ENCODE results near the gene STEAP3.

Gene STEAP3

DNA sequence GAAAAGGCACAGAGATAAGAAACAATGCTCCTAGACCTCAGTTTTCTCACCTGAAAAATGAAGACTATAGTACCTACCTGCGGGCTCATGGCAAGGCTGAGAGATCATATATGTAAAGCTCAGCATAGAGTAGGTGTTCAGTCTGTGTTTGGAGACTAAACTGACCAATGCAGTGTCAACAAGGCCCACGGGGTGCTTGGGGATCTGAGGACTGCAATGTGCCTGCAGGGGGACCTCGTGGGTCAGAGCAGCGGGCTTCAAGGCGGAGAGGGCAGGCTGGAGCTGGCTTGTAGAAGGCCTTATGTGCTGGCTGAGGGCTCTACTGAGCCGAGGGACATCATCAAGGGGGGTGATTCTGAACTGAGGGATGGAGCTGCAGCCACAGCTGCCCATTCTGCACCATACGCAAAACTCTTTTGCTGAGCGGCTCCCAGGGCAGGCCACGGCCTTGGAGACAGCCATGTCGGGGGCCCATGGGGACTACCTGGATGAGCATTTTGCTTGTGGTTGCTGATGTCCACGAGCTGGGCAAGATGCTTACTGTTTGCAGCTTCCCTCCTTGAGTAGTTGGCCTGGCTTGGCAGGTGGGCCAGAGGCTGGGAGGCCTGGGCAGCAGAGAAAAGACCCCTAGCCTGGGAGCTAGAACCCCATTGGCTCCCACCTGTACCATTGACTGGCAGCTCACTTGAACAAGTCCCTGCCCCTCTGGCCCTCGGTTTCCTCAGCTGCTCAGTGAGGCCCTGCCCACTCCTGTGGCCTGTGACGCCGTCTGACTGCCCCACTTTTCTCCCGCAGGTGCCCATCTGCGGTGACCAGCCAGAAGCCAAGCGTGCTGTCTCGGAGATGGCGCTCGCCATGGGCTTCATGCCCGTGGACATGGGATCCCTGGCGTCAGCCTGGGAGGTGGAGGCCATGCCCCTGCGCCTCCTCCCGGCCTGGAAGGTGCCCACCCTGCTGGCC lies 23.5 kb downstream of the STEAP3 start:
- DNase-seq (ENCODE audit: low read depth), result no peak

DNA sequence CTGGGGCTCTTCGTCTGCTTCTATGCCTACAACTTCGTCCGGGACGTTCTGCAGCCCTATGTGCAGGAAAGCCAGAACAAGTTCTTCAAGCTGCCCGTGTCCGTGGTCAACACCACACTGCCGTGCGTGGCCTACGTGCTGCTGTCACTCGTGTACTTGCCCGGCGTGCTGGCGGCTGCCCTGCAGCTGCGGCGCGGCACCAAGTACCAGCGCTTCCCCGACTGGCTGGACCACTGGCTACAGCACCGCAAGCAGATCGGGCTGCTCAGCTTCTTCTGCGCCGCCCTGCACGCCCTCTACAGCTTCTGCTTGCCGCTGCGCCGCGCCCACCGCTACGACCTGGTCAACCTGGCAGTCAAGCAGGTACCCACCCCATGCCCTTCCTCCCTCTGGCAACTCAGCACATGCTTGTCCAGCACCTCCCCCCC lies 24.2 kb downstream of the STEAP3 start:
- DNase-seq (ENCODE audit: low read depth), result no peak

DNA sequence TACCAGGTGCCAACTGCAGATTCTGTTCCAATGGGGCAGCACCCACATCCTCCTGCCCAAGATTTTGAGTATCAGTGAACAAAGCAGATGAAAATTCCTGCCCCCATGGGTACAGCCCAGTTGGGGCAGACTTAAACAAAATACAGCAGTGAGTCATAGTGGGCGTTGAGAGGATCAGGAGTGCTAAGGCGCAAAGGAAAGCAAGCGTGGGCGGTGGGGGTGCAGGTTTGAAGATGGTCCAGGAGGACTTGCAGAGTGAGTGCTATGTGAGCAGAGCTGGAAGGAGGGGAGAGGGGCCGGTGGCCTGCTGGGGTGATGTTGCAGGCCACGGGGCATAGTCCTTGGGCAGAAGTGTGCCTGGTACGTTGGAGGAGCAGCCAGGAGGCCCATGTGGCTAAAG lies 24.7 kb downstream of the STEAP3 start:
- DNase-seq (ENCODE audit: low read depth), result no peak

DNA sequence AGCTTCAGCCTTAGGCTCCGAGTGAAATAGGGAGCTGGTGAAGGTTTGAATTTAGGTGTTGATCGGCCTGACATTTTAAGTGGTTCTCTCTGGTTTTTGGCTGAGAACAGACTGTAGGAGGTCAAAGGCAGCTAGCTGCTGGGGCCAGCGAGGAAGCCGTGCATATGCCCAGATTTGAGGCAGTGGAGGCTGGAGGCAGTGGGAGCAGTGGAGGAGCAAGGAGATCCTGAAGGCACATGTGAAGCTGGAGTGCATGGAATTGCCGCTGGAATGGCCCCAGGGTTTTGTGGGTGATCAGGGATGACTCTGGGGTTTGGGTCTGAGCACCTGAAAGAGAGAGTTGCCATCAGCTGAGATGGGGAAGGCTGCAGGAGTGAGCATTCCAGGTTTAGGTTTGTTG lies 25.1 kb downstream of the STEAP3 start:
- no peak for DNase-seq (ENCODE audit: low read depth)

DNA sequence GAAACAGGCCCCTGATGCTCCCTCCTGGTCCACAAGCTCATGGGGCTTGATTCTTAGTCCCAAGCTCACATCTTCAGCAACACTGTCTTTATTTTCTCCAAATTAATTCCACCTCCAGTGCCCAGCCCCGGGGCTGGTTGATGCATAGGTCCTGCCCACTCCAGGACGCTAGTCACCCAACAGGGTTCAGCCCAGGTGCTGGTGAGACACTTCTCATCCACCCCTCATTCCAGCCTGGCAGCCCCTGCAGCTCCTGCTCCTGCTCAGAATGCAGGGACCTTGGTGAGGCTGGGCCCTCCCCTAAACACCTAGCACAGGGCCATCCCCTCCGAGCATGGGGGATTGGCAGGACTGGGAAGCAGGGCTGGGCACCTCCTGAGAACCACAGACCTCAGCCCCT lies 25.7 kb downstream of the STEAP3 start:
- DNase-seq (ENCODE audit: low read depth), result no peak

DNA sequence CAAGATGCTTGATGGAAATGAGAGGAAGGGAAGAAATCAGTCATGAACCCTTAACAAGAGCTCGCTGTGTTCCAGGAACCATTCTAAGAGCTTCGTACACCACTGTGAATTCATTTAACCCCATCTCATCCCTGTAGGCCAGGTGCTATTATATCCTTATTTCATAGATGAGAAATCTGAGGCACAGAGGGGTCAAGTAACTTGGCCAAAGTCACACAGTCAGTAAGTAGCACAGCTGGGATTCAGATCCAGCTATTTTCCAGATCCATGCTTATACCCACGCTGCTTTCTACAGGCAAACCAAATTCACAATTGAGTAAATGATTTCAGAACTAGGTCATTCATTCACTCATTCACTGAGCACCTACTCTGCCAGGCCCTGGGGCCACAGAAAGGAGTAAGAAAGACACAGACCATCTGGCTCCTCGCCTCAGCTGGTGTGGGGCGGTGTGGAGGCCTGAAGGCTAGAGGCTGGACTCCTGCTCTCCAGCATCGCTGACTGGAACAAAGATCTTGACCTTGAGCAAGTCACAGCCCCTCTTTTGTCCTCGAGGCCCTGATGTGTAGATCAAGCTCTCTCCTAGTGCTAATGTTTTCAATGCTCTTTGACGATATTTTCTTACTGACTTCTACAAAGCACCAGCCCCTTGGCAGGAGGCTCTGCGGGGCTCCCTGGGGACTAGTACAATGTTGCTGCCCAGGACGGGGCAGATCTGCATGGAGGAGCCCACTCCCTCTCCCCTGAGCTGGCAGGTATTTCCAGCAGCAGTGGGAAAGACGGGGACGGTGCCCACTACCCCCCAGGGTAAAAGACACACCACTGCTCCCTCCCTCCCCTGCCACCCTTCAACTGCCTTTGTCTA lies 26.5 kb downstream of the STEAP3 start:
- no peak for DNase-seq (ENCODE audit: low read depth)

DNA sequence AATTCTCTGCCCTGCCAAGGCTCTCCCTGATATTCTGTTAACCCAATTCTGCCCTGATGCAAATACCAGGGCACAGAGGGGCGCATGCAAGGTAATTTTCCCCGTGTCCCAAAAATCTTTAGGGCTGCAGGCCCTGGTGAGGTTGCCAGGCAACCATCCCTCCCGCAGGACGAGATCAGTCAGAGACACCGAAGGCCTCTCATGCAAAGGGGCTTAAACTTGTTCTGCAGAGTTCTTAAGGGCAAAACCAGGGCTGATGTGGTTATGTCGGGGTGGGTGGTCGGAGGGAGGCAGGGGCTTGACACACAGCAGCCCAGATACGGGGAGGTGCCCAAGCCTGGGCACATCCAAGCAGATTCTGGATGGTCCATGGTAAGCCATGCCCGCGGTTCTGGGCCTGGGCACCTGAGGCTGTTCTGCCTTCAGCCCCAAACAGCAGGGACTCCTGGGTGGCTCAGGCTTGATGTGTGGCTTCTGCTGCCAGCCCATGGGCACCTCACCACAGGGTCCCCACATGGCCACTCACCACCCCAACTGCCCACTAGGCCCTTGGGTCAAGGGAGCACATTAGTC lies 27.2 kb downstream of the STEAP3 start:
- no peak for DNase-seq (ENCODE audit: low read depth)

DNA sequence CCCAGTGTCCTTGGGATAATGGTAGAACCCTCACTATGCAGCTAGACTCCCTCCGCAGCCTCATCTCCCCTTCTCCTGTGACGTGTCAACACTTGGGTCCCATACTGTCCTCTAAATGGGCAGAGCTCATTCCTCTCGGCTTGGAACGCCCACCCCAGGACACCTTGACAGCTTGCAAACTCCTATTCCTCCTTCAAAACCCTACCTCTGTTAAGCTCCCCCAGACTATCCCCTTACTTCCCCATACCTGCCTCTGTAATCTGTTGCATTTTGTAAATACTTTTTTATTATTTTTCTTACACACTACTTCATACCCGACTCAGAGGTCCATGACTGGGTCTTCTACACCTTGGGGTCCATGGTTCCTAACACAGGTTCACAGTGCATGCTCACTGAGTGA lies 28.0 kb downstream of the STEAP3 start:
- DNase-seq (ENCODE audit: low read depth), result no peak

DNA sequence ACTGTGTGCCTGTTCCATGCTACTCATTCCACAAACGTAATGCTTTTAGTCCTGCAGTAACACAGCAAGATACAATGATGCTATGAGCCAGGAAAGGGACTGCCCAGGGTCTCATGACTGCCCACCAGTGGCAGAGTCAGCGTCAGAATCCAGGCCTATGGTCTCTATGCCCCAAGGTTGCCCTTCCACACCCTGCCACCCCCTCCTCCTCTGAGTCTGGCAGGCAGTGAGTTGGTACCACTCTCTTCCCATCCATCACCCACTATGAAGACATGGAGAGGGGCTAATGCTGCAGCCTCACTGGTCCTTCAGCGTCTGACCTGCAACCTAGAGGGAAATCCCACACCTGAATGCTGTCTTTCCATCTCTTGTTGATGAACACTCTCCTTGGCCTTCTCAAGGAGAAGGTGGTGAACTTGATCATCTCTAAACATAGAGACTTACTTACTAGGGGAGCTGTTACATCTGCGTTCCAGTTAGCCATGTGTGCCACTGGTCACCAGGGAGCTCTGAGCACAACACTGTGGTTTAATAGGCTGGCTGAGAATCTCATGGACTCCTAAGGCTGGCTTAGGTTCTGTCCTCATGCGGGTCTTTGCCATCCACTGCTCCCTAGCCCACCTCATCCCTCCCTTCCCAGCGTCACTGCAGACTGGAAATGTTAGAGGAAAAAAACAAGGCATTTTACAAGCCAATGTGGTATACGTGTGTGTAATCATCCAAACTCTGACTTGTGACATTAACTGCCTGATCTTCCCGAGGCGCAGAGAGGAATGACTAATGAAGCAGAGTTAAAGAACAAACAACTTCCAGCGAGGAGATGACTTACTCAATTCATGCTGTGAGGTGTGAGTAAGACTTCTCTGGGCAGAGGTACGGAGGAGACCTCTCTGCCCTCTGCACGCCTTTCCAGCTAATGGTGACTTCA lies 28.8 kb downstream of the STEAP3 start:
- DNase-seq (ENCODE audit: low read depth), result no peak

DNA sequence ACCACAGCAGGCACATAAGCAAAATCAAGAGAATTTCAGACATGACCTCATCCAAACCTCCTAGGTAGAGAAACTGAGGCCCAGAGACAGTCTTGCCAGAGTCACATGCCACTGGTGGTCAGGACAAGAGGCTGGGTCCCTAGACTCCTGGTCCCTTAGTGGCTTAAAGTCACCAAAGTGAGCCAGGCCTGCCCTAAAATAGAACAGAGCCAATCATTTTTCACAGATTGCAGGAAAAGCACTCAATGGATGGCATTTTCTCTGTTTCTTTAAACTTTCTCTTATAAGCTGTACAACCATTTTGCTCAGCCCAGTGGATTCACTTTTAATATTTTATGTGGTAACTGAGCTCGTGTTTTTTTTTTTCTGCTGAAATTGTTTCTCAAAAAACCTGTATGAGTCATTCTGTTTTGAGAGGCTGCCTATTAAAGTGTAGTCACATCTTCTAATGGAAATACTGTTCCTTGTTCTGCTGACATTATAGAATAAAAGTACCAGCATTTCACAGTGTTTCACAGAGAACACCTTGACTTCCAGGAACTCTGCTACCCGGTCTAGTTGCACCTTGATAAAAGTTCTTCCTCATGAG lies 29.6 kb downstream of the STEAP3 start:
- DNase-seq (ENCODE audit: low read depth), result no peak

DNA sequence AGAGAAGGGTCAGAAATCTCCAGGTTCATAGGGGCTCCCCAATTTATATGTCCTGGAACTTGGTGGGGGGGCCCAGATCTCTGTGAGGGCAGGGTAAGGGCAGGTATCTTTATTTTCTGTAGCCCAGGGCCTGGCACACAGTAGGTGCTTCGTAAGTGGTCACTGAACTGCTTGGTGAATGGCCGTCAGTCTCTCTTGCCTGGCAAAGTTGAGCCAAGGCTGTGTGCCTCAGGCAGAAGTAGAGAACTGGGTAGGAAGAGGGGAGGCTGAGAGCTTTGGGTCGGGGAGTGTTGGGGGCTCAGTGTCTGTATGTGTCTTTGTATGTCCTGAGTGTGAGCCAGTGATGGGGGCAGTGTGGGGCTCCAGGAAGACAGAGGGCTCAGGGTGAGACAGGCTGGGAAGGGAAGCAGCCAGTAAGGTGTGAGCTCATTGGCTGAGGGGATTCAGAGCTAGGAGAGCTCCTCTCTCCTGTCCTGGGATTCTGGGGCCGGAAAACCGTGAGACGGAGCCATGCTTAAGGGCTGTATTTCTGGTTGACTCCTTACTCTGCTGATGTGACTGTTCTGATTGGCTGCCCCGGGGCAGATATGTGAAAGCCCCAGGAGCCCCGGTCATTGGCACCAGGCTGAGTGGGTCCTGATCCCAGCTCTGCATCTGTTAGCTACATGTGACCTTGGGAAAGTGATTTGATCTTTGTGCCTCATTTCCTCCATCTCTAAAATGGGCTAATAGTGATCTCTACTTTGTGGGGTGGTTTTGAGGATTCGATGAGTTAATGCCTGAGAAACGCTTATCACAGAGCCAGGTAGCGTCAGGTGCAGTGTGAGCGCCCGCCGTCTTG lies 30.3 kb downstream of the STEAP3 start:
- no peak for DNase-seq (ENCODE audit: low read depth)

DNA sequence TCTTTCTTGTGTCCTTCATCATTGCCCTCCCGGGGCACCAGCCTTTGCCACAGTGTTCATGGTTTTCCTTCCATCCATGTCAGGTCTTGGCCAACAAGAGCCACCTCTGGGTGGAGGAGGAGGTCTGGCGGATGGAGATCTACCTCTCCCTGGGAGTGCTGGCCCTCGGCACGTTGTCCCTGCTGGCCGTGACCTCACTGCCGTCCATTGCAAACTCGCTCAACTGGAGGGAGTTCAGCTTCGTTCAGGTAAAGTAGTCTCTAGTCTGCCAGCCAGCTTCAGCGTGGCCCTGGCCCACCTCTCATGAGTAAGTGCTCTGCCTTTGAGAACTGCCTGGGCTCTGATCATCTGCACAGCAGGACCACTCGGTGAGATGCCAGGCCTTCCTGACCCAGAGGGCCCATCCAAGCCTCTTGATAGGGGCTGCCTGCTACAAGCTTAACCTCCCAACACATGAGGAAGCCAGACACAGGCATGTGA lies 31.0 kb downstream of the STEAP3 start:
- DNase-seq (ENCODE audit: low read depth), result no peak

DNA sequence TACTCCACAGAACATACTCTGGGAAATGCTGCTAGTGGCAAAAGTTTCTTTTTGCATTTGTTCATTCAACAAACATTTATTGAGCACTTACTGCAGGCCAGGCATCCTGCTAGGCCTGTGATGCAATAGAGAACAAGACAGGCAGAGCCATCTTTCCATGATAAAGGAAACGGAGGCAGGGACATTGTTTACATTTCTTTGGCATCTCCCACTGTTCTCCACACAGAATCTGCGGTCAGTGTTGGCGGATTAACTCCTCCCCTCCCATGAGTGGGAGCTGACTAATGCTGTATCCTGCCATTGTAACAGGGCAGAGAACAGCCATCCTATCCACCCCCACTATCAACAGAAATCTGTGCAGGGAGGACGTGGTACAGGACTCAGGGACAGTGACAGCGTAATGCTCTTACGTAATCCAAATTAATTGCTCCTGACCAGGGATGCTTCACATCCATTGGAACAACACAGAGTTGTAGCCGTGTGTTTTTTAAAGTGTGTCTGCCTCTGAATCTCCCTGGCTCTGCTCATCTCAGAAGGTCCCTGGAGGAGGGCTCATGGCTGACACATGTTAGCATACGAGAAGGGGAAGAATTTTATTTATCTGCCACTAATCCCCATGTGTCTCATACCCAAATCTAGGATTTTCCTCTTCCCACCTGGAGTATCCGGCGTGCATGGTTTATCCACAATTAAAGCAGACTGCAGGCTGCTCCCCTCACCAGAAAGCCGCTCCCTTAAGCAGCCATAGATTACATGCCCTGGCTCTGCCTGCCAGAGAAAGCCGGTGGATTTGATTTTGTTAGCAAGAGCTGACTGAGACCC lies 32.3 kb downstream of the STEAP3 start:
- no peak for DNase-seq (ENCODE audit: low read depth)

DNA sequence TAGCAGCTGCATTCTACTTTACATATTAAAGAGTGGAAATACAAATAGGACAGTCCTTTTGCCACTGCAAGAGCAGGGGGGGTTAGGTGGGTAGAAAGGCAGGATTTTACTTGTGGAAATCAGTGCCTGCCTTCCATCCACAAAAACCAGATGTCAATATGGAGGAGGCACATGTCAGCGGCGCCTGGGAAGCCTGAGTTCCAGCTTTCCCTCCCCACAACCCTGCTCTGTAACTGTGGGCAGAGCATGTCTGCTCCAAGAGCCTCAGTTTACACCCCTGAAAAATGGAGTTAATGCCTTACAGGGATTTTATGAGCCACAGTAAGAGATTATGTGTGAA lies 32.9 kb downstream of the STEAP3 start:
- no peak for DNase-seq (ENCODE audit: low read depth)

DNA sequence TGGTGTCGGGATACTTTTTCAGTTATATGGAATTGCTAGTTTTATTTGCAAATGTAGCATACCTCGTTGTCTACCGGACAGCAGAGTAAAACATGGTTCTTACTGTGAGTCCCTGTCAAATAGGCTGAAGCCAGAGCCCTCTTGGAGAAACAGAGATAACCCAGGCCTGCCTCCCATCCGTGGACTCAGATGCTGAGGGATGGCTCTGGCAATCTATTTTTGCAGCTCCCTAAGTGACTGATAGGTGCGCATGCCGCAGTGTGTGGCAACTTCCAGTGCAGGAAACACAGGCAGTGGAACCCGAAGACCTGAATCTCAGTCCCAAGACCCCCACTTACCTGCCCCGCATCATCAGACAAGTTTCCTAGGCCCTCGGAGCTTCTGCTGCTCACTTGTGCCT lies 33.6 kb downstream of the STEAP3 start:
- no peak for DNase-seq (ENCODE audit: low read depth)

DNA sequence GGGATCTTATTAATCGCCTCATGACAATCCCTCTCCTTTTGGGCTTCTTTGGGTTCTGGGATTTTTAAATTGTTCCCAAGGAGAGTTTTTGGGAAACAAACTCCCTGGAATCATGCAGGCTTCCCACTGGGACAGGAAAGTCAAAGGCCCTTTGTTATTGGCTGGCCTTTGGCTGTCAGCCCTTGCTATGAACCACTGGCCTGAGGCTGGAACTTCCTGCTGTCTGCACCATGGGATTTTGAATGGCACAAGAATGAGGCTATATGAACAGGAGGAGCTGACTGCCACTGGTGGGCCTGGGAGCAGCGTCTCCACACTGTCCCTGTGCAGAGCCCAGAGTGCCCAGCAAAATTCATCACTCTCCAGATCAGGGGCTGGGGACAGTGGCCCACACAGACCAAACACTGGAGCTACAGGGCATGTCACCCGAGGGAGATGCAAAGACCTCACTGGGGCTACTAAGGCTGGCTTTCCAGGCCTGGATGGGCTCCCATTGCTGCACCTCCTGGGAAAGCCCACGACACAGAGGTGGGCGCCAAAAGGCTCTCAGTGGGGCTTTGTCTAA lies 35.7 kb downstream of the STEAP3 start:
- DNase-seq (ENCODE audit: low read depth), result no peak

DNA sequence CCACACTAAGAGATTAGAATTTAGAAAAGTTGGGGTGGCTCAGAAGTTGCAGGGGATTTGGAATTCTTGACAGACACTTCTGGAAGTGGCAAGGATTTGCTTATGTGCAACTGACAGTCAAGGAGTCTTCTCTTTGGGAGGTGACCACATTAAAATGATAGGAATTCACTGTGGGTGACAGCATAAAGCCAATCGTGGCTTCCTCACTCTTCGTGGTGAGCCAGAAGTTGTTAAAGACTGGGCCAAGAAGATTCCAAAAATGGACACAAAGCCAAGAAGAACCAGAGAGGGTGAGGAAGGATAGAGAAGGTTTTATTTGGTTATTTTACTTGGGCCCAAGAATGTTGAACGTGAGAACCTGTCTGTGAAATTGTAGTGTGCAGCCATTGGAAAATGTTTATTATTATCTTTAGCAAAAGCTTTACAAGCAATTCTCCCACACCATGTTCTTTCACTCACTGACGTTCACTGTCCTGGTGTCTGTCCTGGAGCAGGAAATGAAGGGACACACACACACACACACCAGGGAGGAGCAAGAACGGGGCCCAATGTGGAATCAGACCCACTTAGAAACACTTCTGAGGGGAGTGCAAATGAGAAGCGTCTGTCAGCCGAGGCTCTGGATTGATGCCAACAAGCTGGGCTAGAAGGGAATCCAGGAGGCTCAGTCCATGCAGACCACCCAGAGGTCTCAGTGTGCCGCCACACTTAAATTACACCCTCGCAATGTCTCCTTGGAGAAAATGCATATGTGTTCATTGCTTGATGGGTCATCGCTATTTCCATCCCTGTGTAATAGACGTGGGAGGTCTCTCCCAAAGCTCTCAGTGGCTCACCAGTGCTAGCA lies 37.2 kb downstream of the STEAP3 start:
- DNase-seq (ENCODE audit: low read depth), result no peak

Measured in activated T-helper 1 cell treated with Interleukin-2 at 50 U/mL for 16 hours (primary cell).